ENCODE measurements around the gene ARHGAP15.

Gene ARHGAP15

DNA sequence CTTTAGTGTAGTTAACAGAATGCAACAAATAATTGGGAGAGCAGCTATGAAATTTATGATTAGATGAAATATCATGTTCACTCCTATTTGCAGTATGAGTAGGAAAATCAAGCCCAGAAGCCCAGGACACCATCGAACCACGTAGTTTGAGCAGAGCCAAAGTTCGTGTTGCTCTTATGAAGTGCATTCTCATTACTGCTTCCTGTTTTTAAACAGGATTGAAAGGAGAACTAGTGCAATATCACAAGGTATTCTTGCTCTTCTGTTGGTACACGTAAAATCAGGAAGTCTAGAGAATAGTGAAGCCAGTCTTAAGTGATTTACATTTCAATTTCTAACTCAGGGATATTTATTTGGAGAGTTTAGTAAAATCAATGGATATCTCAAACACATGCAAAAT lies 21.1 kb downstream of the ARHGAP15 start:
- in situ Hi-C loops (cut with HindIII; ENCODE audit: low pct_unique_long_range_greater_than_20kb, low sequenced_read_pairs) = no loop called here
- no peak for DNase-seq (ENCODE audit: low read depth in 1 of 2, low spot score in 1 of 2)
- no peak for TF ChIP-seq JUND (IDR thresholded peaks at IDR 0.05; ENCODE audit: low read depth)

DNA sequence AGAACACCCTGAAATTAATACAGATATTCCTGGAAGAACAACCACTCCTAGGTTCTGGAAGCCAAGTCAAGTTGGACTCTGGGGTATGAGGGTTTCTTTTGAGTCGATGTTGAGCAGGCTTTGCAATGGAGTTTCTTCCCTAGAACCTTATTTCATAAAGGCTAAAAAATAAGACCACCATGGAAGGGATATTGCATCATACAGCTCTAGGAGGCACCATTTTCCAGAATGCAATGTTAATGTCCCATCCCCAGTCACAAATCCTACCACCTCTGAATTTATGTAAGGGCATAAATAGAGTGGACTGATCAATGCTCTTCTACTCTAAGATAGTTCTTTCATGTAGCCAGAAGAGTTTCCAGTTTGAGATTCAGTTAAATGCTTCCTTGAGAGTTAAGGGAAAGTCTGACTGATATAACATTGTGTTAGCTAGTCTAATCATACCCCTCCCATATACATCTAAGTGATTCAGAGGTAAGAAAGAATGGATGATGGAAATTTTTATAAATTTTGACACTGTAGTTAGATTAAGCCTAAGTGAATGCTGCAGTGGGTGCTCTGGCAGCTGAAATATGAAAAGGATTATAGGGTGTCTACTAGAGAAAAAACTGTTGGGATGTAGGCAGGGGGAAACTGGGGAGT lies 22.0 kb downstream of the ARHGAP15 start:
- no peak for TF ChIP-seq JUND (IDR thresholded peaks at IDR 0.05; ENCODE audit: low read depth)
- in situ Hi-C loops (cut with HindIII; ENCODE audit: low pct_unique_long_range_greater_than_20kb, low sequenced_read_pairs) = no loop called here
- DNase-seq (ENCODE audit: low read depth in 1 of 2, low spot score in 1 of 2) = no peak

DNA sequence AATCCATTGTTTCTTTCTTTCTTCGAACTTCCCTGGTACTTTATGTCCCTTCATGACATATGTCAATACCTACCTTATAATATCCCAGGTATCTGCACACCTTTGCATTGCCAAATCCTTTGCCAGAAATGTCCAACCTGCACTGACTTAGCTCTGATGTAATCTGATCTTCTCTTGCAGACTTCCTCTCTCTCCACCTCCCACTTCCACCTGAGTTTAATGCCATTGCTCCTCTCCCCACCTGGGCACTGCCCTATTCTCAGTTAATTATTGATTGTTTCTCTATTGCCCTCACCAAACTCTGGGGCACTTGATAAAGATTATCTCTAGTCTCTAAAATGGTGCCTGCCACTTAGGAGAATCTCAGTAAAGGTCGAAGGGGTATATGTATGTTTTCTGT lies 23.0 kb downstream of the ARHGAP15 start:
- DNase-seq (ENCODE audit: low read depth in 1 of 2, low spot score in 1 of 2) = no peak
- in situ Hi-C loops (cut with HindIII; ENCODE audit: low pct_unique_long_range_greater_than_20kb, low sequenced_read_pairs) = no loop called here
- TF ChIP-seq JUND (IDR thresholded peaks at IDR 0.05; ENCODE audit: low read depth) = no peak

DNA sequence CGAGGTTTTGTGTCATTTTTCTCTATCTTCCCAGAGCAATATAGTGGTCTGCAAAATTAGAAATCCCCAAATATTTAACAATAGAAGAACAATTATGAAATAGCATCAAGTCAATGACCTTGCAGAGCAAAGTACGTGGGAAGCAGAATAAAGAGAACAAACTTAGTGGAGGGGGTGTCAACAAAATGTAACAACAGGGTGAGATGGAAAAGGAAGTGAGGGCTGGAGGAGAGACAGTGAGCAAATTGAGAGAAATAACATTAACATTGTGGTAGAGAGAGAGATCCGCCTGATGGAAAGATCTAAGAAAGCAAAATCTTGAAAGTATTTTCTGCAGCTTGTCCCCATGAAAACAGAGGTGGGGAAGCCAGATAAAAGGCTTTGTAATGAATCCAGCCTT lies 23.4 kb downstream of the ARHGAP15 start:
- TF ChIP-seq JUND (IDR thresholded peaks at IDR 0.05; ENCODE audit: low read depth) = no peak
- no peak for DNase-seq (ENCODE audit: low read depth in 1 of 2, low spot score in 1 of 2)
- in situ Hi-C loops (cut with HindIII; ENCODE audit: low pct_unique_long_range_greater_than_20kb, low sequenced_read_pairs) = no loop called here

DNA sequence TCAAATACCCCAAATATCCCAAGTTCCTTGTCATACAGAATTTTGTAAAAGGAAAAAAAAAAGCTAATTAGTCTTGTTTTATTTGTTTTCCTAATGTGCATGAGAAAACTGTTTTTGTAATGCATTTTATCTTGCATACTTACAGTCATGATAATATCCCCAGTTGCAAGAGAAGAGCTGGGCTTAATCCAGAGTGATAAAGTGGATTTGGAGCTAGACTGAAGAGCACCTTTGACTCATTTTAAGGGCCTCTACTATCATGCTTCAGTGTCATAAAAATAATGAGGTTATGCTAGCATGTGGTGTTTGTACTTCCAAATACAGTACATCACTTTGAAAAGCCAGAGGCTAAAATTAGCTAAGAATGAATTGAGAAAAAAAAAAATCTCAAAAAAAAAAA lies 26.4 kb downstream of the ARHGAP15 start:
- in situ Hi-C loops (cut with HindIII; ENCODE audit: low pct_unique_long_range_greater_than_20kb, low sequenced_read_pairs) = no loop called here
- TF ChIP-seq JUND (IDR thresholded peaks at IDR 0.05; ENCODE audit: low read depth) = no peak
- no peak for DNase-seq (ENCODE audit: low read depth in 1 of 2, low spot score in 1 of 2)

DNA sequence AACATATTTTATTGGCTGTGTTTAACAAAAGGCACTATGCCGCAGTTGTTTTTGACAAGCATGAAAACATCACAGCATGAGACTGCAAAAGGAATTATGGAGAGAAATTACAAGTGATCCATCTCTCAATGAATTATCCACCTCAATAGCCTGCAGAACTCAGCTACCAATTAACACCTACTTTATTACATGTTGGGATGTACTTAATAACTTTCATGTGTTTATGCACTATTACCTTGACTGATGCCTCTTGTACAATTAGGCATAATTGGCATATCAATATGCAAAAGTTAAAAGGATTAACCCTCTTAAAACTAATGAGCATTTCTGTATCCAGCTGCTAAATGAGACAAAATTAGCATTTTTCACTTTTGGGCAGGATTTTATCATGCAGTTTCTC lies 27.8 kb downstream of the ARHGAP15 start:
- in situ Hi-C loops (cut with HindIII; ENCODE audit: low pct_unique_long_range_greater_than_20kb, low sequenced_read_pairs) = no loop called here
- TF ChIP-seq JUND (IDR thresholded peaks at IDR 0.05; ENCODE audit: low read depth) = no peak
- no peak for DNase-seq (ENCODE audit: low read depth in 1 of 2, low spot score in 1 of 2)

DNA sequence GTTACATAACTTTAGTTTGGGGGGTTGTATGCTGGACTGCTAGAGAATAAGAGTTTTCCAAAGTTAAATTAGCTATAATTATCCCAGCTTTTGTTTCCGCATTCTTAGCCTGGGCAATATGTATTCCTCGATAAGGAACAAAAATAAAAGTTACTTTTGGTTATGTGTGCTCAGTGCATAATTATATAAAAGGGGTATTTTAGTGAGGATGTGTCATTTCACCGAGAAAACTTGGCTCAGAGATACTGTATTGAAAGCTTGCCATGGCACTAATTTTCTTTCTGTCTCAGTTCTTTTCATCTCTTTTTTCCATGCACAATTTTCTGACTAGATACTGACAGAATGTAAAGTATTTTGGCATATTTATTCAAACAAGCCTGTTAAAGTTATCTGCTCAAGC lies 28.2 kb downstream of the ARHGAP15 start:
- no peak for DNase-seq (ENCODE audit: low read depth in 1 of 2, low spot score in 1 of 2)
- no peak for TF ChIP-seq JUND (IDR thresholded peaks at IDR 0.05; ENCODE audit: low read depth)

DNA sequence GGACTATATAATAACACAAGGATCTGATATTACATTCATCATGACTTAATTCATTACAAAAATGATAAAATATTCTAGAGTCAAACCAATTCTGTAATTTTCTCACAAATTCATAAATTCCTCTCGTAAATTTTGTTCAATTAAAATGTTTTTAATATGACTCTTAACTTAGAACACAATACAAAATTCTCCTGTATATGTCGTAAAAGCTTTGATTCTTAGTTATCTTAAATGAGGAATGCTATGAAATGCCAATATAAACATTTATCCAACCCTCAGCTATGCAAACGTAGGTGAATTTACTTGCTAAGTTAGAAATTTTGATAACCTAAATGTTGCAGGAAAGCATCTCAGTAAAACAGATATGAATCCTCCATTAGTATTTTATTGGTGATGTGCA lies 28.9 kb downstream of the ARHGAP15 start:
- no peak for TF ChIP-seq JUND (IDR thresholded peaks at IDR 0.05; ENCODE audit: low read depth)
- DNase-seq (ENCODE audit: low read depth in 1 of 2, low spot score in 1 of 2) = no peak
- in situ Hi-C loops (cut with HindIII; ENCODE audit: low pct_unique_long_range_greater_than_20kb, low sequenced_read_pairs) = no loop called here

More for the DNA sequence above, 28.2 kb downstream of the ARHGAP15 start:
- in situ Hi-C loops (cut with HindIII; ENCODE audit: low pct_unique_long_range_greater_than_20kb, low sequenced_read_pairs) = no loop called here

DNA sequence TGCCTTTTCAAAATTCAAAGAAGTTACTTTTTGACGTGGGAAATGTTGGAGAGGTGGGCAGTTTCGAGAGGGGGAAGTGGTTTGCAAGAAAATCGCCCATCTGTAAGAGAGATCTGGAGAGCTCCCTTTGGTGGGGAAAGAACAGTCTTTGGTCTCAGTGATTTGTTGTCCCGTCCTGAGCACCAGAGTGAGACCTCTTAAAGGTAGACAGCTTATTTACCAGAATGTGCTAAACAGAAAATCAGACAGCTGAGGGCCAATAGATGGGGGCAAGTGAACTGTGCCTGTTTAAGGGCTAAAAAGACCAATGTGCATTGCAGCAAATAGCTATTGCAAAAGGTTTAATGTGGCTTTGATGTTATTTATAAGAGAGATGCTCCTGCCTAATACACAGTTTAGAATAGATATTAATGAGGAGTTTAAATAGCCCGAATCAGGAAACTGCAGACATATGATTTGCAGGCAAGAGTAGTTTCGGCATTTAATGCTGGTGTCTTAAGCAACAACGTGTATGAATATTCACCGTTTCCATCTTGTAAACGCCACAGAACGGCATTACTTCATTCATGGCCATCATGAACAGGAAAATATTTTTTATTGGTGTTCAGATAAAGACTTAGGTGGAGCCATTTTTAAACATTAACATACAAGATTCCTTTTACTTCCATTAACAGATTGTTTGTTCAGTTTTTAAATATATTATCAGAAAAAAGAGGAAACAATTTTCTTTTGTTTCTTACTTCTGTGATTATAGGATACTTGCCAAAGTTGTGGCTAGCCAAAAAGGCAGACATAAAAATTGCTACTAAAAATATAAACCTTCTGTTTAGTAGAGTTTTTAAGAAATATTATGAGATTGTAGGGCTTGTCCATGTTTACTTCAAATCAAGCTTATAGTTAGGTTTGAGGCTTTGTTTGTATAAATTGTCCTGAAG lies 29.6 kb downstream of the ARHGAP15 start:
- no peak for DNase-seq (ENCODE audit: low read depth in 1 of 2, low spot score in 1 of 2)
- in situ Hi-C loops (cut with HindIII; ENCODE audit: low pct_unique_long_range_greater_than_20kb, low sequenced_read_pairs) = no loop called here
- TF ChIP-seq JUND (IDR thresholded peaks at IDR 0.05; ENCODE audit: low read depth) = no peak

DNA sequence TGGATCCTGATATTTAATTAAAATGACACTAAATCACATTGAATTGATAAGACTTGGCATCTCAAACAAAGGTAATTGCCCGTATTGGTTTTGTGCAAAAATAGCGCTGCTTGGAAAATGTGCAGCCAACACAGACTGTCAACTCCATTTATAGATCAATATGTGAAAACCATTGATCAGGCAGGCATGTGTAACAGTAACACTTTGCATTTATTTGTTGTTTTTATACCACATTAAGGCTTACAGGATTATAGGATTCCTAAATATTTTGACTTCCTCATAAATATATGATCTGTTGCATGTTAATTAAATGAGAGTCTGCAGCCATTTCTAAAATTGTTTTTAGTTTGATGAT lies 30.2 kb downstream of the ARHGAP15 start:
- no peak for DNase-seq (ENCODE audit: low read depth in 1 of 2, low spot score in 1 of 2)
- in situ Hi-C loops (cut with HindIII; ENCODE audit: low pct_unique_long_range_greater_than_20kb, low sequenced_read_pairs) = no loop called here
- TF ChIP-seq JUND (IDR thresholded peaks at IDR 0.05; ENCODE audit: low read depth) = no peak

DNA sequence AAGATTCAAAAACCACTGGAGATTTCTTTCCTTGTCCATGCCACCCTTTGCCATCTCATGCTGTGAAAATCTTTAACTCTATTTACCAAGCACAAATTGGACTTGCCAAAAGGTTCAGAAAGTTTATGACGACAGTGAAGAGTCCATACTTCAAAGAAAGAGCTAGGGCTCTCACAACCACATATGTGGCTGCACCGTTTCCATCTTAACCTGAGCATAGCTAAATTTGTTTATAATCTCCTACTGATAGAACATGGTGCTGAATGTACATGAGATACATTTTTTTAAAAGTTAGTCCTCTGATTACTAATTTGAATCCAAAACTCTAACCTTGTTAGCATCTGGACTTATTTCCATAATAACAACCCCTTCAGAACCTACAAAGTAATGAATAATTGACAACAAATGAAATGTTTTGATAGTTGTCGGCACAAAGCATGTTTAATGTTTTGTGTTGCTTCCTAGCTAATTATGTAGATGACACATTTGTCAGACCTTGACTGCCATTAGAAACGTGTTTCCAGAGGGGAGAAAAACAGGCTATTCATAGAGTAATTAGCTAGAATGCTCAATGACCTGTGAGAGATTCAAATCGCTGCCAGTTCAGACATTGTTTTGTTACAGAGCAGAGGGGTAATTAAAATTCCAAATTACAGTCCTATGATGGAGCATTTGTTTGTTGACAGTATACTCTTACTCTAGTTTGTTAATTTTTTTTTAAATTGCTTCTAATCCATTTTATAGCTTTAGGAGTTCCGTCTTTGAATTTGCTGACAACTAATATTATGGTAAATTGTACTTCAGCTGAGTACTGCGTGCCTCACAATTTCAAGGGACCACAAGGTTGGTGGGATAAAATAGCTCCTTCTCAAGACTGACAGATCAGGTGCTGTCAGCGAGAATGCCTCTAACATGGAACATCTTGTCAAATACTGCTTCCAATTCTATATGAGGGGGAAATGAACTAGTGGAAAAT lies 31.8 kb downstream of the ARHGAP15 start:
- no peak for TF ChIP-seq JUND (IDR thresholded peaks at IDR 0.05; ENCODE audit: low read depth)
- DNase-seq (ENCODE audit: low read depth in 1 of 2, low spot score in 1 of 2) = no peak
- in situ Hi-C loops (cut with HindIII; ENCODE audit: low pct_unique_long_range_greater_than_20kb, low sequenced_read_pairs) = no loop called here

DNA sequence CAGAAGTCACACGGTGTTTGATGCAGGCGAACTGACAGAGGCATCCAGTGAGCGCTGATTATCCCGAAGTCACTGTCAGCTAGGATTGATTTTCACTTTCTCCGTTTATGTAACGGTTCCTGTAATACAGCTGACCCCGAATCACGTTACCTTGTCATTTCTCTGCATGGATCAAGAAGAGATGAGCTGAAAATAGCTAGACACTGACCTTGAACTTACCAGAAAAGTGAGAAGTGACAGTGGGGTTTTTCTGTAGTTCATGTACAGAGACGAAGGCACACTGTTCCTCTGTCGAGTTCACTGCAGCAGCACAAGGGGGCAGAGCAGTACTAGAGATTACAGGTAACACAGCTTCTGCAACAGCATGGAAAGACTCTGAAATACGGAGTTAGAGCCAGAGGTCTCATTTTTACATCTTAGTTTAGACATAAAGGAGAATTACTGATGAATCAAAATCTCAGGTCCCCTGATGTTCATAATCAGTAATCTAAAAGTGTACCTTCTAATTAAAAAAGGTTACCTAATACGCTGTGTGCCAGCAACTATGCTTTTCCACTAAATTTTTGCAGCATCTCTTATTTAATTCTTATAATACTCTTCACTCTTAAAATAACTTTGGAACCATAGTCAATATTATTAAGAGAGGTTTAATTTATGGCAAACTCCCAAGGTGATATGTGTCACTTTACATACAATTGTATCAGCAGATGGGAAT lies 33.1 kb downstream of the ARHGAP15 start:
- in situ Hi-C loops (cut with HindIII; ENCODE audit: low pct_unique_long_range_greater_than_20kb, low sequenced_read_pairs) = no loop called here
- peak; percentile 5 to 81 for DNase-seq (ENCODE audit: low read depth in 1 of 2, low spot score in 1 of 2)
- TF ChIP-seq JUND (IDR thresholded peaks at IDR 0.05; ENCODE audit: low read depth) = no peak

Measured in T47D (cell line).